Calu3 (cell line): ENCODE results near the gene SRI. TPM values are rescaled to one million over a fixed set of nuclear protein-coding genes. Genes with fewer than 3 reads are reported as not detected.
A peak's percentile ranks its signal among the peaks of the same experiment; 100 is the strongest.

Experiments used
- BruUV-seq: library from RNA; stranded (reverse); fragments of 400-500 nt; replicated peaks from 2 replicates; lab custom pipeline; 2021; lab: Mats Ljungman, UMichigan
- CTCF ChIA-PET: fragments of 300-600 bp; sonication (Branson Sonifier 250); formaldehyde crosslinking; loops from one replicate; lab custom pipeline; 2022; ENCODE audit warnings: antibody characterized with exemption; lab: Charles Lee
- DNase-seq: peaks from one replicate; pipeline ENCODE4 v3.0.0; 2022
- H3K27ac Mint-ChIP-seq: one replicate; pipeline ENCODE4 v1.8.0; 2022; ENCODE audit warnings: mixed read lengths; ENCODE audit not compliant: unreplicated experiment
- H3K27me3 Mint-ChIP-seq: one replicate; pipeline ENCODE4 v1.8.0; 2022; ENCODE audit warnings: mixed read lengths; ENCODE audit not compliant: unreplicated experiment
- H3K36me3 Mint-ChIP-seq: one replicate; pipeline ENCODE4 v1.8.0; 2022; ENCODE audit warnings: mild to moderate bottlenecking, moderate library complexity, mixed read lengths; ENCODE audit not compliant: insufficient read depth, unreplicated experiment
- H3K4me1 Mint-ChIP-seq: one replicate; pipeline ENCODE4 v1.8.0; 2022; ENCODE audit warnings: mild to moderate bottlenecking, low read depth, mixed read lengths; ENCODE audit not compliant: unreplicated experiment
- H3K4me3 Mint-ChIP-seq: one replicate; pipeline ENCODE4 v1.8.0; 2022; ENCODE audit warnings: mild to moderate bottlenecking, low read depth, moderate library complexity, mixed read lengths; ENCODE audit not compliant: unreplicated experiment
- H3K9me3 Mint-ChIP-seq: one replicate; pipeline ENCODE4 v1.8.0; 2022; ENCODE audit warnings: low read depth, mixed read lengths; ENCODE audit not compliant: unreplicated experiment
- CTCF ChIP-seq: fragments of 200-600 bp; IDR thresholded peaks from one replicate; pipeline ENCODE4 v1.8.0; 2022; ENCODE audit warnings: antibody characterized with exemption; ENCODE audit not compliant: unreplicated experiment
- intact Hi-C: fragments of 100-400 bp; cut with micrococcal nuclease; formaldehyde crosslinking; loops from one replicate; pipeline ENCODE4 v1.10.0; 2022; ENCODE audit not compliant: unreplicated experiment
- total RNA-seq: library from RNA; stranded (reverse); gene quantifications from 2 replicates; pipeline ENCODE4 v1.2.3, GENCODE V29; 2022

The SRI gene
- total RNA-seq, 1 experiment from 2014 or later: 173 TPM

GRCh38 chr7:88256906-88257305 is 37.1 kb upstream of the SRI start:
- no peak for DNase-seq
- TF ChIP-seq CTCF: no peak
- H3K4me1 Mint-ChIP-seq: peaks cover 42% of the 10 kb centered on the region
- CTCF ChIA-PET: interaction anchor here (0.6 to 1.2 kb wide), 2 partner anchors 14 to 239 kb away, joined by 3 read pairs; no protein-coding TSS in a partner anchor
- H3K27me3 Mint-ChIP-seq: no peaks in the 10 kb centered on the region
- no peak overlapping the region for H3K4me3 Mint-ChIP-seq
- BruUV-seq: no TSS peak
- intact Hi-C loops: no loop called here
- no peak overlapping the region for H3K27ac Mint-ChIP-seq
- H3K9me3 Mint-ChIP-seq: peaks cover 15% of the 10 kb centered on the region
- H3K36me3 Mint-ChIP-seq: no peaks in the 10 kb centered on the region

GRCh38 chr7:88254721-88255424 is 35.0 kb upstream of the SRI start:
- TSS peak; percentile 48 for BruUV-seq
- H3K4me1 Mint-ChIP-seq: peaks cover 34% of the 10 kb centered on the region
- intact Hi-C loops: no loop called here
- H3K4me3 Mint-ChIP-seq: no peak overlapping the region
- DNase-seq: peak; percentile 71
- H3K9me3 Mint-ChIP-seq: peaks cover 15% of the 10 kb centered on the region
- no peaks in the 10 kb centered on the region for H3K36me3 Mint-ChIP-seq
- TF ChIP-seq CTCF: no peak
- no peaks in the 10 kb centered on the region for H3K27me3 Mint-ChIP-seq
- CTCF ChIA-PET: interaction anchor here (0.5 to 1.1 kb wide), 4 partner anchors 11 to 1880 kb away, joined by 3 to 4 read pairs (median 3); no protein-coding TSS in a partner anchor
- peak overlapping the region; percentile 40 for H3K27ac Mint-ChIP-seq

- Mint-ChIP-seq H3K9me3 (peaks cover 15% of the 10 kb centered on the region), H3K27ac (peak overlapping the region; percentile 40), H3K36me3 (no peaks in the 10 kb centered on the region), H3K27me3 (no peaks in the 10 kb centered on the region), H3K4me3 (no peak overlapping the region), H3K4me1 (peaks cover 33% of the 10 kb centered on the region)
- no TSS peak for BruUV-seq
- CTCF ChIA-PET: interaction anchor here (0.9 kb wide), 1 partner anchor 10 kb away, joined by 3 read pairs; no protein-coding TSS in a partner anchor
- no peak for TF ChIP-seq CTCF
- DNase-seq: no peak
- intact Hi-C loops: no loop called here
These were observed 33.8 kb upstream of the SRI start for GRCh38 chr7:88253640-88254039.

GRCh38 chr7:88244258-88244657 is 24.4 kb upstream of the SRI start:
- DNase-seq: no peak
- Mint-ChIP-seq H3K36me3 (no peaks in the 10 kb centered on the region), H3K9me3 (peaks cover 5% of the 10 kb centered on the region), H3K27ac (no peak overlapping the region), H3K4me1 (peaks cover 9% of the 10 kb centered on the region), H3K4me3 (no peak overlapping the region), H3K27me3 (no peaks in the 10 kb centered on the region)
- intact Hi-C loops: loop anchor here (10.0 kb wide), 2 partner anchors 301 to 591 kb away; no protein-coding TSS in a partner anchor
- BruUV-seq: no TSS peak
- TF ChIP-seq CTCF: no peak
- CTCF ChIA-PET: interaction anchor here (0.9 to 2.0 kb wide), 9 partner anchors 10 to 591 kb away, joined by 3 to 59 read pairs (median 5); partner anchors contain the start of gene SRI
